H54 (cell line): ENCODE measurements around the gene MAML2.
"Not testable (repeated sequence)": the region's sequence is repeated elsewhere in the genome, so short reads cannot be mapped to it uniquely, and the experiment has no call there.

Experiments
- DNase-seq: peaks from one replicate; pipeline ENCODE4 v3.0.0; 2011; ENCODE audit warnings: low spot score, mixed read lengths; ENCODE audit not compliant: insufficient read length
- FAIRE-seq: peaks from 3 replicates; lab custom pipeline; 2011; peaks lifted over from hg19 to GRCh38; lab: Jason Lieb, UNC
- POLR2A ChIP-seq: IDR thresholded peaks from 2 replicates; pipeline ENCODE4 v1.6.1; 2011; ENCODE audit warnings: low read depth, mild to moderate bottlenecking, low read length

The MAML2 gene

DNA sequence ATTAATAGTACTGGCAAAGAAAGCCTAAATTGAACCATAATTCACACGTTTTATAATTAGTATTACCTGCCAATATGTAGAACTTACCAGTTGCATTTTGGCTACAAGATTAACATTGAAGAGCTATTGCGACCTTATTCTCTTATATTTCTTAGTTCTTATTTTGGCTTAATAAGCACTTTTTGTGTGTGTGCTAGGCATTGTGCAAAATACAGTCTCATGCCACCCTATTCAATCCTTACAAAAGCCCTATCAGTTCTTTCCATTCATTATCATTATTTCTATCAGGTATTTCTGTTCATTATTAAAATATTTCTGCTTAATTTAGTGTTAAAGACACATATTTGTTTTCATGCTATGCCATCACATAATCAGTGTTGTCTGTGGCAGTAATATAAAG is 41.2 kb downstream of the MAML2 start:
- DNase-seq = no peak
- no peak for FAIRE-seq
- no peak for TF ChIP-seq POLR2A

DNA sequence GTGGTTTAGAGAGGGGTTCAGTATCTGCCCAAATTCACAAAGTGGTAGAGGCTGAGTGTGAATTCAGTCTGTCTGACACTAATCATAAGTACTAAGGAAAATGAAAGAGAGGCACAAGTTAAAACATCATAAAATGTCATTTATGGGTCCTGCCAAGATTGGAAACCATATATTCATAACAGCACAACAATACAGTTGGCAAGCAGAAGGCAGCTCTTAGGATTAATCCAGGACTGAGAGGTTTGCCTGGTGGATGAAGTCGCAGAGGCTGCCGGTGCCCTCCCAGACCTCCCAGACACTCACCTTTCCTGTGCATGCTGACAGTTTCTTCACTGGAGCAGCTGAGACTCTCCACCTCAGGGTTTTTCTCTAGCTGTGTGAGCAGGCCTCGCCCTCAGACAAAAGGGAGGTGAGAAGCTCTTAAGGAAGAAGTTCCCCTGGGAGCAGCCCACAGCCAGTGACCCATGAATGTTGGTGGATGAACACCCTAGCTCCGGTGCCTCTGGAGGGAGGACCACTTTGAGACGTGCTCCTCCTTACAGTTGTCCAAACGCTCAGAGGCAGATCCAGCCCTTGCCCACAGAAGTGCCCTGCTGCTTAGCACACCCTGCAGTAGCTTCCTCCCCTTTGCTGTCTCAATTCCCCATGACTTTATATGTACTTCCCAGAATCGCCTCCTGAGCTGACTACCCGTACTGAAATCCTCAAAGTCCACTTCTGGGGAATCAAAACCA is 43.7 kb downstream of the MAML2 start:
- DNase-seq = no peak
- no peak for FAIRE-seq
- no peak for TF ChIP-seq POLR2A

DNA sequence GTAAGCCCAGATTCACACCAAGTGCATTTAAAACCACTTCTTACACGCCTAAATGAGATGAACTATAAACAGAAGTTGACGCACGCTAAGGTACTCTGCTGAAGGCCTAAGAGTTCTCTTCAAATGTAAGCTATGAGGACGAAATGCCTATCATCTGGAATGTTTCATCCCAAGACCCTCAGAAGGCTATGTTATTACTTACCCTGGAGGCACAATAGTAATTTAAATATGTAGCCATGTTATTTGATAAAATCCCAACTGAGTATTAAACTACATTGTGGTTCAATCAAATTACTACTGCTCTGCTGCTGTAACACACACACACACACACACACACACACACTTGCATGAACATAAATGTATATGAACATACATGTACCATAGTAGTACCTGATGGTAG is 47.6 kb downstream of the MAML2 start:
- FAIRE-seq (no peak), DNase-seq (no peak)
- no peak for TF ChIP-seq POLR2A

DNA sequence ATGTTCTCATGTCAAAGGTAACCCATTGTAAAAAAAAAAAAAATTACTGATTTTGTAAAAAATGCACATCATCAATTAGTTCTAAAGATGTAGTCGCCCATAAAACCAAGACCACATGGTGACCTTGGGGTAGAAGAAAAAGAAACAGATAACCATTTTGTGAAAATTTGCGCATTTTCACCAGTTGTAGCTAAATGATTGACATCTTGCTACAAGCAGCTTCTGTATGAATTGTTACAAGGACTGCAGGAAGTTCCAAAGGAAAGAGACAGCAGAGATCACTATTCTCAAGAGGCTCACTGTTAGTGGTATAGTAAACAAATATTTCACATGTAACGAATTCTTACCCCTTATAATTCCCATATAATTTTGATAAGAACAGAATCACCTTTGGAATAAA is 48.7 kb downstream of the MAML2 start:
- DNase-seq = no peak
- no peak for FAIRE-seq
- no peak for TF ChIP-seq POLR2A

DNA sequence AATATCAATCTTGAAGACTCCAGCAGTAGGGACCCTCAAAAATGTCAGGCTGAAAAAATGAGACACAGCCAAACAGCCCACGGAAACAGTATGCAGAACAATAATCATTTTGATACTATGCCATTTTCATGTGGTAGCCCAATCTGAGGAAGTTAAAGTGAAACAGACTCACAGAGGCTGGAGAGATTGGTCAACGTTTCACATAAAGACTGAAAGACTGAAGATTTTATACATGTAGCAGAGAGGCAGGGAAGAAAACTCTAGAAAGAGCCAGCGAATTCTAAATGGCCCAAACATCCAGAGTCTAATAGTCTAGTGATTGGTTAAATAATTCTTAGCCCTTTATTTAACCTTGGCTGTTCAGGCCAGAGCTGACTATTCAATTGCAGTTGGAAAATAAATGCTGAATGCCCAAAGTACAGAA is 49.4 kb downstream of the MAML2 start:
- DNase-seq (no peak), FAIRE-seq (peak; percentile 20)
- TF ChIP-seq POLR2A = no peak

DNA sequence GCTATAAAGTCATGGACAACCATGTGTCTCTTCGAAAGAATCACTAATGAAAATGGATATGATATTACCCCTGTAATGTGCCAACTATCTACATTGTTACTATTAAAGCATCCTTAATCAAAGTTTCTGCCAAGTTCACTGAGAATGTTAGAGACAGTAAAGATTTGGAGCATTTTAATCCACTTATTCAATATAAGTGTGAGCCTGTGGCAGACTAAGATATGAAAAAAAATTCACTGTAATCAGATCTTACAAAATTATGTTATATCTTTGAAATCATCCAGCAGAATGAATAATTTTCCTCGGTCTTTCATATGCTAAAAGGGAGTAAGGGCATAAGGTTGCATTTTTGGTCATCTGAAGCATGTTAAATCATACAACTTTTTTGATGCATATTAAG is 49.9 kb downstream of the MAML2 start:
- TF ChIP-seq POLR2A = no peak
- no peak for DNase-seq
- no peak for FAIRE-seq

DNA sequence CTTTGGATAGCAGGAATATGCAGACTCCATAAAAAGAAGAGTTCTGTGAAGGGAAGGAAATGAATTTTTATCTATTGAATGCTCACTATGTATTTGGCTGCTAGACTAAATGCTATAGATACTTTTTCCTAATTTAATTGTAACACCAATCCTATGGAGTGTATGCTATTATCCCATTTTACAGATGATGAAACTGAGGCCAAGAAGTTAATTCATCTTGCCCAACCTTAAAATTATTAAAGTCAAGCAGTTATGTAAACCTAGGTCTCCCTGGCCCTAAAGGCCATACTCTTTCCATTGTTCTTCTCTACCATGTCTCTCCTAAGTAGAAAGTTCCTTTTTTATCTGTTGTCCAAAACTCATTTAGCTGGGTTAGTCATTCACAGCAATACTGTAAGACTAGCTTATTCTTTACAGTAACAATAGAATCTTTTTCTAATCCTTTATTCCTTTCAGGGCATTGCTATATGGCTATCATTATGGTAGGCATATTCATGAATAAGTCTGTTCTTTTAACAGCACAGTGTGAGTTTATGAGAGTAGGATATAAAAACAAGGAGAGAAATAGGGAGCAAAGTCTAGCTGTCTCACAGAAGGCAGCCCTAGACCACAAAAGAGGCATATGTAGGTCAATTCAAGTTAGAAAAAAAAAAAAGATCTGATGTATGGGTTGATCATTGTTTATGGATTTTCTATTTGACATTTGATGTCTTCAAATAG is 50.5 kb downstream of the MAML2 start:
- no peak for DNase-seq
- FAIRE-seq = no peak
- no peak for TF ChIP-seq POLR2A

DNA sequence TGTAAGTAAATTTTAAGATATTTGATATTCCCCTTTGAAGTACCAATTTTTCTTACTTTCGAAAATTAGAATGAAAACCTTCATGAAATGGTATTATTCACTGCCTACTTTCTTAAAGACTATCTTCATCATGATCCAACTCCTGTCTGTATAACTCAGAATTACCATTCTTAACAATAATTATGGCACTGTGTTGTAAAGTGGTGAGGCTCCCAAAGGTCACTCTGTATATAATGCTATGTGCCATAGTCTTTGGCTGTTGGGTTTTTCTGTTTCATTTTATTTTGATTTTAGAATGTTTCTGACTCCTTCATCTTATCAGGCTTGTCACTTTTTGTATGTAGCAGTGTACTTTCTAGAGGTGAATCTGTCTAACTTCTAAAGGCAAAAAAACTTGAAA is 52.4 kb downstream of the MAML2 start:
- DNase-seq (no peak), FAIRE-seq (no peak)
- TF ChIP-seq POLR2A = no peak

DNA sequence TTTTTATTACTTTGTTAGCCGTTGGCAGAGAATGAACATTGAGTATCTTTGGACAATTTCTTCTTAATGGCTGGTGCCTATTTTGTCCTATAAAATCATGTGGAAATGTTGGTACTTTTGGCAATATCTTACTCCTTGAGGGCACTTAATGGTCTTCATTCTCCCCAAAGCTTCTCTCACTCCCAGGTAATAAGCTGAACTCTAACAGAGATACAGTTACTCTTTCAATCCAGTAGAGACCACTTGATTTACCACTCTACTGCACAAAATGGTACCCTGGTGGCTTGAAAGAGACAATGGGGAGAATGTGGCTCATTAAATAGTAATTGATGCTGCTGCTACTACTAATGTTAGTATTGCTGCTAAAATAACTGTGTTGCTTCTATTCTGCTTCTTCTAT is 53.0 kb downstream of the MAML2 start:
- FAIRE-seq (no peak), DNase-seq (no peak)
- no peak for TF ChIP-seq POLR2A

DNA sequence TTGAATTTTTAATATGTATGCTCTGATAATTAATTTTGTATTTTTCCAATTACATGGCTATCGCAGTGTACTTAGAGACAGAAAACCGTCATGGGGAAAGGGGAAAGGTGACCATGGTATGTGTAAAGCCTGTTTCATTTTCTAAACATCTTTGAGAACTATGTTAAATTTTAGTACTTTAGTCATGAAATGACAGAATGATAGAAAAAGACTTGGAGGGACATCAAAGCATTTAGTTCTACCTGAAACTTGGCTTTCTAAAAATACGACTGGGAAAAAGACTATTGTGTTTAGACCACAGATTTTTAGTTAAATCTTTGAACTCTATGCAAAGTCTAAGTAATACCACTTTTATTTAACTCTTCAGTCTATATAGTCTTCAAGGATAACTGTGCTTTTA is 54.1 kb downstream of the MAML2 start:
- DNase-seq (no peak), FAIRE-seq (no peak)
- TF ChIP-seq POLR2A = no peak

DNA sequence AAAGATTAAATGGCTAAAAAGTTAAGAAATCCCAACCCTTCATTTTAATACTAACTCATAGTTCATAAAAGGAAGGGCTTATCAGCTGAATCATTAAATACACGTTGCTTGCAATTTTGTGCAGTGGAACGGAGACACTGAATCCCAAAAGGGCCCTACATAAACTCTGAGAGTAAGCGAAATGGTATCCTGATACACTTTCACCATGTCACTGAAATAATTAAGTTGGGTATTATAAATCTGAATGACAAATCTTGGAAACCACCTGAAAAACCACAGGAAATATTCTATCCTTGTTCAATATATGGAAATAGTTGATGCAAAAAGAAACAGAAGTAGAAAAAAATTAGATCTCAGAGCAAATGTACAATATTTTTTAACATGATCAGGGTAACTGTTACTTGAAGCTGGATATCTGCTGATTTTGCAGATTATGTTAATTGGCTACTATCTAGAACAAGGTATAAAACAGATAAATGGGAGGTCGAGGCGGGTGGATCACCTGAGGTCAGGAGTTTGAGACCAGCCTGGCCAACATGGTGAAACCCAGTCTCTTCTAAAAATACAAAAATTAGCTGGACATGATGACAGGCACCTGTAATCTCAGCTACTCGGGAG is 55.1 kb downstream of the MAML2 start:
- no peak for TF ChIP-seq POLR2A
- FAIRE-seq (no peak), DNase-seq (no peak)

DNA sequence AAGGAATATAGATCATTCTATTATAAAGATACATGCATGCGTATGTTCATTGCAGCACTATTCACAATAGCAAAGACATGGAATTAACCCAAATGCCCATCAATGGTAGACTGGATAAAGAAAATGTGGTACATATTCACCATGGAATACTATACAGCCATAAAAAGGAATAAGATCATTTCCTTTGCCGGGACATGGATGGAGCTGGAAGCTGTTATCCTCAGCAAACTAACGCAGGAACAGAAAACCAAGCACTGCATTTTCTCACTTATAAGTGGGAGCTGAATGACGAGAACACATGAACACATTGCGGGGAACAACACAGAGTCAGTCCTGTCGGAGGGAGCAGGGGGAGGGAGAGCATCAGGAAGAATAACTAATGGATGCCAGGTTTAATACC is 57.0 kb downstream of the MAML2 start:
- FAIRE-seq, DNase-seq: not testable (repeated sequence)

DNA sequence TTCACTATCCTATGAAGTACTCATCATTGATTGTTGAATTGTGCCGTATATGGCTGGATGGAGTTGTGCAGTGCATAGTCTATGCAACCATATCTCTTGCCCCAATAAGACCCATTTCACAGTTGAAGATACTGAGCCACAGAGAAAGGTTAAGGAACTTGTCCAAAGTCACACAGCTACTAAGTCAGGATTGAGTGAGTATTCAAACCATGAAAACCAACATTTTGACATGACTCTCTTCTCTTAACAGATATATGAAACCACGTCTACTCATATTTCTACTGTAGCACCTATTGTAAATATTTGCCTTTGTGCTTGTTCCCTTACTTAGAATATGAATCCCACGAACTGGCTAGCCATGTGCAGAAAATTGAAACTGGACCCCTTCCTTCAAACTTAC is 58.1 kb downstream of the MAML2 start:
- no peak for TF ChIP-seq POLR2A
- FAIRE-seq = no peak
- DNase-seq = no peak

DNA sequence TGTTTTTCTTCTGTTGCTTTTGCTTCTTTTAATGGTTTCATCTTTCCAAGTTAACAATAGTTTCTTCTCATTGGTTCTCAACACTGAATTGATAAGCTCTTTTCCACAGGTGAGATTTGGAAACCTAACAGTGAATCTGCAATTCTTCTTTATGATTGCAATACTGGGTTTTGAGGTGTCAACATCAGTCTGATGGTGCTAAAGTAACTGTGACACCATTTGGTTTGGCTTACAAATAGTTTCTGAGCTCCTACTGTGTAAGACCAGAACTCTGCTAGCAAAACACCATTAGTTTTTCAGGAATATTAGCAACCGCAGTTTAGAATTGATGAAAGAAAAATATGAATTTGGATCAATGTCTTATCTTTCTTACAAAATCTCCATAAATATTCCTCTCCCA is 58.6 kb downstream of the MAML2 start:
- FAIRE-seq (no peak), DNase-seq (no peak)
- no peak for TF ChIP-seq POLR2A
